Measurements from ENCODE around the gene TCEAL2. TPM values are rescaled to one million over a fixed set of nuclear protein-coding genes. Genes with fewer than 3 reads are reported as not detected.

The TCEAL2 gene
- total and polyA plus RNA-seq, 2 of the 4 experiments (the other 2 are of a cell fraction): not detected

DNA sequence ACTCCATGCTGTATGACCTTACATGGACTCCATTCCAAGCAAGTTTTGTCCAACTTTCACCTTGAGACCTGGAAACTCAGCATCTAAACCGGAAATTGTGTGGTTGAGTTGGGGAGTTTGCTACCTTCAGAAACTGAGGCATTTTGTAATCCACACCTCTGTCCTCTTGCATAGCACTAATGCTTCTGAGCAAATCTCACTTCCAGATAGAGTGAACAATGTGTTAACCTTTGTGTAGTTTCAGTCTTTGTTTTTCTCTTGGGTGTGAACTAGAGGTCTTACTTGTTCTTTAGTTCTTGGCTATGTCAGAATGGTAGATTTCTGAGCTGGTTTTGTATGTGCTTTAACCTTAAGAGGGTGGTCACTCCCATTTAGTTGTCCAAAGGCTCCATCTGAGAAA lies 48.1 kb upstream of the TCEAL2 start:
- dilution Hi-C loops (cut with HindIII; ENCODE audit: low sequenced_read_pairs, unreplicated experiment): no loop called here
- Histone ChIP-seq H3K23ac (ENCODE audit: low read depth, low read length) (no peak overlapping the region), H4K91ac (ENCODE audit: insufficient read depth, low read depth, low read length) (no peak overlapping the region), H3K27ac (ENCODE audit: insufficient read depth, low read length) (no peak overlapping the region), H2BK120ac (ENCODE audit: low read depth, low read length) (no peak overlapping the region), H3K56ac (ENCODE audit: extremely low read depth, insufficient read depth, low read length) (no peak overlapping the region), H2BK5ac (ENCODE audit: low read depth, low read length, poor library complexity, severe bottlenecking) (no peak overlapping the region), H3K9ac (ENCODE audit: low read depth, low read length) (no peak overlapping the region), H3K27me3 (ENCODE audit: control insufficient read depth, insufficient read depth, low read length) (no peaks in the 10 kb centered on the region; the same call in 1 of the 2 replicates), H2BK20ac (ENCODE audit: low read depth, low read length) (no peak overlapping the region), H3K4me2 (ENCODE audit: low read depth, low read length) (no peak overlapping the region), H3K79me1 (ENCODE audit: low read depth in 1 of 2, low read length in 2 of 2) (no peaks in the 10 kb centered on the region), H3K18ac (ENCODE audit: low read depth, low read length) (no peak overlapping the region), H4K5ac (ENCODE audit: low read depth, low read length) (no peak overlapping the region), H3K4me1 (ENCODE audit: control insufficient read depth, insufficient read depth, low read length) (no peaks in the 10 kb centered on the region), H3K4me3 (ENCODE audit: insufficient read depth, low read depth, low read length) (no peak overlapping the region), H3K36me3 (ENCODE audit: control insufficient read depth, insufficient read depth, low read length) (no peaks in the 10 kb centered on the region), H2AFZ (replicated peaks; ENCODE audit: low read length, poor library complexity) (no peak overlapping the region), H3K9me1 (ENCODE audit: insufficient read depth, low read length) (no peaks in the 10 kb centered on the region), H2AK5ac (ENCODE audit: low read depth, low read length) (no peak overlapping the region), H2AK9ac (replicated peaks; ENCODE audit: low read depth, low read length, poor library complexity) (no peak overlapping the region), H4K8ac (ENCODE audit: low read depth in 2 of 2, low read length in 2 of 2) (no peak overlapping the region), H2BK15ac (ENCODE audit: low read depth, low read length) (no peak overlapping the region), H3K9me3 (ENCODE audit: control insufficient read depth, insufficient read depth, low read length) (no peaks in the 10 kb centered on the region), H3K4ac (ENCODE audit: low read depth, low read length) (no peak overlapping the region), H3K14ac (replicated peaks; ENCODE audit: low read depth, low read length) (no peak overlapping the region), H4K20me1 (ENCODE audit: insufficient read depth, low read length) (no peaks in the 10 kb centered on the region)
- intact Hi-C loops (cut with micrococcal nuclease): no loop called here
- no TSS peak for BruUV-seq (replicated peaks)
- no CpG with 5 or more reads among the region's 1 CpG for WGBS, 2 experiments (ENCODE audit: extremely low coverage in 2 of 2, insufficient read length in 1 of 2)
- no peak for ATAC-seq (ENCODE audit: low read depth)
- in situ Hi-C loops (cut with MboI; ENCODE audit: low sequenced_read_pairs): no loop called here
- POLR2A ChIA-PET (ENCODE audit: unreplicated experiment): no interaction called here
- CTCF ChIA-PET: no interaction called here
- no peak for DNase-seq
- TF ChIP-seq, protein P1, sequence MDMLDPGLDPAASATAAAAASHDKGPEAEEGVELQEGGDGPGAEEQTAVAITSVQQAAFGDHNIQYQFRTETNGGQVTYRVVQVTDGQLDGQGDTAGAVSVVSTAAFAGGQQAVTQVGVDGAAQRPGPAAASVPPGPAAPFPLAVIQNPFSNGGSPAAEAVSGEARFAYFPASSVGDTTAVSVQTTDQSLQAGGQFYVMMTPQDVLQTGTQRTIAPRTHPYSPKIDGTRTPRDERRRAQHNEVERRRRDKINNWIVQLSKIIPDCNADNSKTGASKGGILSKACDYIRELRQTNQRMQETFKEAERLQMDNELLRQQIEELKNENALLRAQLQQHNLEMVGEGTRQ (IDR thresholded peaks at IDR 0.05; ENCODE audit: low read depth, low read length): no peak
- no peak for TF ChIP-seq RFX5 (IDR thresholded peaks at IDR 0.05; ENCODE audit: low read depth, low read length)
- no peak for TF ChIP-seq MAFK (IDR thresholded peaks at IDR 0.05; ENCODE audit: low read depth, low read length)
- TF ChIP-seq POLR2A (IDR thresholded peaks at IDR 0.05; ENCODE audit: low read depth, low read length): no peak
- no peak for TF ChIP-seq CHD1 (IDR thresholded peaks at IDR 0.05; ENCODE audit: low read depth, low read length)
- TF ChIP-seq, protein P2, sequence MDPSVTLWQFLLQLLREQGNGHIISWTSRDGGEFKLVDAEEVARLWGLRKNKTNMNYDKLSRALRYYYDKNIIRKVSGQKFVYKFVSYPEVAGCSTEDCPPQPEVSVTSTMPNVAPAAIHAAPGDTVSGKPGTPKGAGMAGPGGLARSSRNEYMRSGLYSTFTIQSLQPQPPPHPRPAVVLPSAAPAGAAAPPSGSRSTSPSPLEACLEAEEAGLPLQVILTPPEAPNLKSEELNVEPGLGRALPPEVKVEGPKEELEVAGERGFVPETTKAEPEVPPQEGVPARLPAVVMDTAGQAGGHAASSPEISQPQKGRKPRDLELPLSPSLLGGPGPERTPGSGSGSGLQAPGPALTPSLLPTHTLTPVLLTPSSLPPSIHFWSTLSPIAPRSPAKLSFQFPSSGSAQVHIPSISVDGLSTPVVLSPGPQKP (IDR thresholded peaks at IDR 0.05; ENCODE audit: borderline replicate concordance, low read depth, low read length): no peak
- no peak for TF ChIP-seq CEBPB (IDR thresholded peaks at IDR 0.05; ENCODE audit: low read depth, low read length)
